ENCODE measurements around the gene BABAM2.

DNA sequence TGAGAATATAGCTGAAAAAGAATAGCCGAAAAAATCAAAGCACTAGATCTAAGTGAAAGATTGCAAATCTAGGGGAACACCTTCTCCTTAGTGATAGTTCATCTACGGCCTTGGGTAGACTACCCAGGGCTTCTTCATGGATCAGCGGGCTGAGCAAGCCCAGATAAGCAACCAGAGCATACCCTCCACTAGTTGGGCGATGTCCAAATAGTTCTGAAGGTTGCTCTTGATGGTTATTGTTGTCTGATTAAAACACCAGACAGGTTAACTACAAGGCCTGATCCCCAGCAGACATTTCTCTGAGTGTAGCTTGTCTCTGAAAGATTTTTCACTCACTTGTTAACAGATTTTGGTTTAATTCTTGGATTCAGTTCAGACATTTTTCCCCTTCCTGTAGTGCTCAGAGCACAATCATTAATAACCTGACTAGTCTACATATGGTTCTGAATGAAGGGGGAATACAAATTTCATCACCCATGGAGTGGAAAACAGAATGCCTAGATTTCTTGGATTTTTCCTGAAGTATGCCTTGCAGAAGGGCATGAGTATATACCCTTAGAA is 99.6 kb downstream of the BABAM2 start:
- TF ChIP-seq, protein P1, sequence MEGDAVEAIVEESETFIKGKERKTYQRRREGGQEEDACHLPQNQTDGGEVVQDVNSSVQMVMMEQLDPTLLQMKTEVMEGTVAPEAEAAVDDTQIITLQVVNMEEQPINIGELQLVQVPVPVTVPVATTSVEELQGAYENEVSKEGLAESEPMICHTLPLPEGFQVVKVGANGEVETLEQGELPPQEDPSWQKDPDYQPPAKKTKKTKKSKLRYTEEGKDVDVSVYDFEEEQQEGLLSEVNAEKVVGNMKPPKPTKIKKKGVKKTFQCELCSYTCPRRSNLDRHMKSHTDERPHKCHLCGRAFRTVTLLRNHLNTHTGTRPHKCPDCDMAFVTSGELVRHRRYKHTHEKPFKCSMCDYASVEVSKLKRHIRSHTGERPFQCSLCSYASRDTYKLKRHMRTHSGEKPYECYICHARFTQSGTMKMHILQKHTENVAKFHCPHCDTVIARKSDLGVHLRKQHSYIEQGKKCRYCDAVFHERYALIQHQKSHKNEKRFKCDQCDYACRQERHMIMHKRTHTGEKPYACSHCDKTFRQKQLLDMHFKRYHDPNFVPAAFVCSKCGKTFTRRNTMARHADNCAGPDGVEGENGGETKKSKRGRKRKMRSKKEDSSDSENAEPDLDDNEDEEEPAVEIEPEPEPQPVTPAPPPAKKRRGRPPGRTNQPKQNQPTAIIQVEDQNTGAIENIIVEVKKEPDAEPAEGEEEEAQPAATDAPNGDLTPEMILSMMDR (conservative IDR thresholded peaks at IDR 0.05) = no peak
- TF ChIP-seq EZH2 (IDR thresholded peaks at IDR 0.05; ENCODE audit: low read depth) = no peak
